OCI-LY1 (cell line): Measurements from ENCODE around the gene ANKDD1A.

Experiments
- H2AFZ ChIP-seq: fragments of 200-600 bp; sonication (generic), shearing (Covaris generic); 2 replicates; pipeline ENCODE4 v1.6.0; 2014; ENCODE audit warnings: antibody characterized with exemption, mild to moderate bottlenecking, low read length
- H3F3A ChIP-seq: fragments of 200-600 bp; sonication (generic), shearing (Covaris generic); 2 replicates; pipeline ENCODE4 v1.6.0; 2014; ENCODE audit warnings: mild to moderate bottlenecking, antibody characterized with exemption, low read length, moderate library complexity; ENCODE audit not compliant: insufficient read depth
- H3K27ac ChIP-seq: fragments of 200-600 bp; sonication (generic); 2 replicates; pipeline ENCODE4 v1.5.1; 2014; ENCODE audit warnings: low read length, mixed run types, mild to moderate bottlenecking, low read depth; ENCODE audit not compliant: poor library complexity, severe bottlenecking
- H3K27me3 ChIP-seq: fragments of 200-600 bp; sonication (generic); 2 replicates; pipeline ENCODE4 v1.6.0; 2014; ENCODE audit warnings: antibody characterized with exemption, mild to moderate bottlenecking, low read length, moderate library complexity; ENCODE audit not compliant: insufficient read depth
- H3K36me3 ChIP-seq: fragments of 200-600 bp; sonication (generic); 2 replicates; pipeline ENCODE4 v1.6.1; 2014; ENCODE audit warnings: mild to moderate bottlenecking, antibody characterized with exemption, low read length, moderate library complexity, mixed read lengths; ENCODE audit not compliant: insufficient read depth
- H3K4me1 ChIP-seq: fragments of 200-600 bp; sonication (generic); 2 replicates; pipeline ENCODE4 v1.5.1; 2014; ENCODE audit warnings: mild to moderate bottlenecking, low read length, moderate library complexity; ENCODE audit not compliant: insufficient read depth, severe bottlenecking
- H3K4me2 ChIP-seq: fragments of 200-600 bp; sonication (generic), shearing (Covaris generic); 2 replicates; pipeline ENCODE4 v1.6.1; 2014; ENCODE audit warnings: low read length
- H3K4me3 ChIP-seq: fragments of 200-600 bp; sonication (generic); 2 replicates; pipeline ENCODE4 v1.5.1; 2014; ENCODE audit warnings: low read length, low read depth, mild to moderate bottlenecking, mixed read lengths; ENCODE audit not compliant: poor library complexity, severe bottlenecking
- H3K79me2 ChIP-seq: fragments of 200-600 bp; shearing (Covaris generic); 2 replicates; pipeline ENCODE4 v1.6.1; 2016; ENCODE audit warnings: mixed run types, low read length, mixed read lengths; ENCODE audit not compliant: insufficient read depth
- H3K9ac ChIP-seq: fragments of 200-600 bp; sonication (generic), shearing (Covaris generic); 2 replicates; pipeline ENCODE4 v1.6.1; 2014; ENCODE audit warnings: mild to moderate bottlenecking, low read length, mixed read lengths
- H3K9me2 ChIP-seq: fragments of 200-600 bp; sonication (generic), shearing (Covaris generic); 2 replicates; pipeline ENCODE4 v1.6.1; 2014; ENCODE audit warnings: low read depth, mild to moderate bottlenecking, low read length, mixed read lengths
- H3K9me3 ChIP-seq: fragments of 200-600 bp; shearing (Covaris generic); 2 replicates; pipeline ENCODE4 v1.6.1; 2014; ENCODE audit warnings: low read length, mixed read lengths
- H4K20me1 ChIP-seq: fragments of 200-600 bp; sonication (generic), shearing (Covaris generic); 2 replicates; pipeline ENCODE4 v1.6.0; 2016; ENCODE audit warnings: mild to moderate bottlenecking, low read length; ENCODE audit not compliant: insufficient read depth
- CTCF ChIP-seq: fragments of 200-600 bp; sonication (generic), shearing (Covaris generic); IDR thresholded peaks from 2 replicates; pipeline ENCODE4 v1.5.1; 2017; ENCODE audit warnings: mild to moderate bottlenecking, antibody characterized with exemption, low read length, moderate library complexity, mixed read lengths
- EZH2 ChIP-seq: fragments of 200-600 bp; sonication (generic), shearing (Covaris generic); IDR thresholded peaks from 2 replicates; pipeline ENCODE4 v1.8.0; 2017; ENCODE audit warnings: borderline replicate concordance, mixed run types, mild to moderate bottlenecking, antibody characterized with exemption, low read length, moderate library complexity, mixed read lengths

Gene ANKDD1A

GRCh38 chr15:64915518-64916227 is 4.0 kb downstream of the ANKDD1A start:
- Histone ChIP-seq H3K9me2 (no peaks in the 10 kb centered on the region), H3K79me2 (no peaks in the 10 kb centered on the region), H3K27me3 (no peaks in the 10 kb centered on the region), H3F3A (no peaks in the 10 kb centered on the region), H2AFZ (no peak overlapping the region), H3K9ac (no peak overlapping the region), H3K4me2 (no peak overlapping the region), H3K9me3 (no peaks in the 10 kb centered on the region), H3K4me3 (no peak overlapping the region), H3K36me3 (no peaks in the 10 kb centered on the region), H3K27ac (no peak overlapping the region), H4K20me1 (no peaks in the 10 kb centered on the region), H3K4me1 (no peaks in the 10 kb centered on the region)
- TF ChIP-seq CTCF (no peak), EZH2 (no peak)

GRCh38 chr15:64916365-64916764 is 4.7 kb downstream of the ANKDD1A start:
- no peaks in the 10 kb centered on the region for H3K79me2 ChIP-seq
- H3K9ac ChIP-seq: no peak overlapping the region
- no peak overlapping the region for H3K4me3 ChIP-seq
- TF ChIP-seq EZH2: no peak
- TF ChIP-seq CTCF: no peak
- no peaks in the 10 kb centered on the region for H3K36me3 ChIP-seq
- H3K27me3 ChIP-seq: no peaks in the 10 kb centered on the region
- no peaks in the 10 kb centered on the region for H3K4me1 ChIP-seq
- H3K4me2 ChIP-seq: no peak overlapping the region
- H3F3A ChIP-seq: no peaks in the 10 kb centered on the region
- H3K9me2 ChIP-seq: no peaks in the 10 kb centered on the region
- no peak overlapping the region for H2AFZ ChIP-seq
- H4K20me1 ChIP-seq: no peaks in the 10 kb centered on the region
- H3K9me3 ChIP-seq: no peaks in the 10 kb centered on the region
- no peak overlapping the region for H3K27ac ChIP-seq

- no peak overlapping the region for H3K27ac ChIP-seq
- H3F3A ChIP-seq: no peaks in the 10 kb centered on the region
- H3K4me3 ChIP-seq: no peak overlapping the region
- no peak overlapping the region for H3K9ac ChIP-seq
- H3K4me1 ChIP-seq: no peaks in the 10 kb centered on the region
- no peaks in the 10 kb centered on the region for H3K36me3 ChIP-seq
- H3K79me2 ChIP-seq: no peaks in the 10 kb centered on the region
- H3K4me2 ChIP-seq: no peak overlapping the region
- H3K9me2 ChIP-seq: no peaks in the 10 kb centered on the region
- no peaks in the 10 kb centered on the region for H3K9me3 ChIP-seq
- H3K27me3 ChIP-seq: no peaks in the 10 kb centered on the region
- no peaks in the 10 kb centered on the region for H4K20me1 ChIP-seq
- no peak overlapping the region for H2AFZ ChIP-seq
- no peak for TF ChIP-seq EZH2
- TF ChIP-seq CTCF: no peak
These were observed 5.5 kb downstream of the ANKDD1A start for GRCh38 chr15:64917211-64917610.
